ENCODE results near the gene GPR35.

GRCh38 chr2:240632306-240632721 lies 7.0 kb downstream of the GPR35 start:
- TF ChIP-seq POLR2A (IDR thresholded peaks at IDR 0.05) (no peak), CTCF (IDR thresholded peaks at IDR 0.05) (no peak)

All from heart left ventricle (tissue), 13 donors.